ENCODE measurements around the gene TMEM63A.
"Not testable (repeated sequence)": the region's sequence is repeated elsewhere in the genome, so short reads cannot be mapped to it uniquely, and the experiment has no call there.

- not testable (repeated sequence) for TF ChIP-seq CTCF (IDR thresholded peaks at IDR 0.05; ENCODE audit: extremely low read depth in 1 of 2, insufficient read depth in 1 of 2, low read depth in 1 of 2, low read length in 2 of 2); POLR2AphosphoS5 (IDR thresholded peaks at IDR 0.05; ENCODE audit: insufficient read depth, low read depth, low read length); EZH2 (IDR thresholded peaks at IDR 0.05; ENCODE audit: borderline replicate concordance, low read depth, low read length, severe bottlenecking); POLR2A (IDR thresholded peaks at IDR 0.05; ENCODE audit: low read depth, low read length); JUN (IDR thresholded peaks at IDR 0.05; ENCODE audit: borderline replicate concordance, insufficient read depth, insufficient read length, low read depth); GATA2 (IDR thresholded peaks at IDR 0.05; ENCODE audit: insufficient read depth, insufficient read length, low read depth, low read length)
Measured at GRCh38 chr1:225929462-225929861, 47.3 kb upstream of the TMEM63A start.

Data from endothelial cell of umbilical vein (primary cell).